Heart right ventricle (tissue), 16 donors: ENCODE data around the gene SESTD1. TPM values are rescaled to one million over a fixed set of nuclear protein-coding genes. Genes with fewer than 3 reads are reported as not detected.

Experiments used
- ATAC-seq, 8 donors: fragments of 200-7000 bp; cut with Tn5 transposase; one replicate each; pipeline ENCODE4 v1.9.1; 2020; ENCODE audit warnings: mild to moderate bottlenecking in 8 of 8, moderate library complexity in 8 of 8, moderate number of reproducible peaks in 1 of 8
- DNase-seq, 2 donors: peaks; one replicate each; pipeline ENCODE4 v3.0.0-alpha.2; 2020
- H3K27ac ChIP-seq, 10 donors: fragments of 200-600 bp; sonication (generic) in 2 of 10; one replicate each; pipeline versions ENCODE4 v1.5.0 to v1.8.0; 2020 to 2022; ENCODE audit warnings: mild to moderate bottlenecking in 3 of 10
- H3K27me3 ChIP-seq, 7 donors: fragments of 200-600 bp; one replicate each; pipeline ENCODE4 v1.8.0; 2021 to 2022; ENCODE audit warnings: mild to moderate bottlenecking in 2 of 7
- H3K36me3 ChIP-seq, 9 donors: fragments of 200-600 bp; sonication (generic) in 1 of 9; one replicate each; pipeline versions ENCODE4 v1.5.0 to v1.8.0; 2020 to 2022; ENCODE audit warnings: mild to moderate bottlenecking in 2 of 9
- H3K4me1 ChIP-seq, 9 donors: fragments of 200-600 bp; sonication (generic) in 1 of 9; one replicate each; pipeline versions ENCODE4 v1.5.0 to v1.8.0; 2020 to 2022; ENCODE audit warnings: mild to moderate bottlenecking in 4 of 9
- H3K4me3 ChIP-seq, 10 donors: fragments of 200-600 bp; sonication (generic) in 2 of 10; one replicate each; pipeline versions ENCODE4 v1.5.0 to v1.8.0; 2020 to 2022; ENCODE audit warnings: mild to moderate bottlenecking in 7 of 10, moderate library complexity in 2 of 10
- H3K9me3 ChIP-seq, 11 donors: fragments of 200-600 bp in 10 of 11; sonication (generic) in 2 of 11; one replicate each; pipeline versions ENCODE4 v1.5.0 to v1.8.0; 2013 to 2022; ENCODE audit warnings: mild to moderate bottlenecking in 2 of 11, control low read depth in 1 of 11, moderate library complexity in 1 of 11
- CTCF ChIP-seq, 9 donors: fragments of 200-600 bp; sonication (generic) in 2 of 9; IDR thresholded peaks; one replicate each; pipeline versions ENCODE4 v1.5.0 to v1.8.0; 2021 to 2022; ENCODE audit warnings: antibody characterized with exemption in 9 of 9, mild to moderate bottlenecking in 5 of 9, moderate library complexity in 1 of 9
- WGBS, 2 donors: extraction: QIAGEN DNeasy Blood & Tissue Kit; methylation state at CpG; one replicate each; pipeline ENCODE4 v1.1.7; 2013; ENCODE audit warnings: inconsistent platforms in 1 of 2; 5-methylcytosine and 5-hydroxymethylcytosine counted together
- intact Hi-C, 10 donors: fragments of 100-400 bp; cut with DNase I; formaldehyde crosslinking; loops; one replicate each; pipeline versions ENCODE4 v1.11.1 to v1.14.2; 2022
- polyA plus RNA-seq, 2 donors: library from polyadenylated mRNA; stranded (reverse); fragments of 200-250 nt; gene quantifications; one replicate each; pipeline ENCODE4 v1.2.3, GENCODE V29; 2013
- total RNA-seq, 10 donors: library from RNA; stranded (reverse); fragmentation: NEBNext Ultra II Directional in 3 of 10; extraction: Animal tissue kit (Norgen Biotek cat#: 25700) in 3 of 10; gene quantifications; one replicate each; pipeline versions ENCODE4 v1.2.1 to v1.2.4, GENCODE V29; 2021 to 2023
- donor health status: Arrhythmogenic right ventricular cardiomyopathy.
- donor health status: ischemic (EF 13 %, LVEDD 7.1; RV severe dilation, severe dysfunction).
- donor health status: healthy with polysubstance abuse.
- donor health status: DM: no; HTN: yes; CAD: no.
- donor health status: DM: no; HTN: no; CAD: no.
- donor health status: ischemic (EF 25% LVEDD 6.9; RV normal size, moderate dysfunction).
- donor health status: ischemic (EF 25% LVEDD 5.7; RV mildly dilated, moderate dysfunction).
- donor health status: healthy.
- donor health status: DM: yes; HTN: yes; CAD: no.
- donor health status: Ischemic cardiomyopathy.
- donor health status: ischemic (EF 35%, LVEDD 5.7; RV mildly dilated, moderate dysfunction).
- donor health status: nonischemic (EF 11% LVEDD 7.7; RV severe dilation, severe dysfunction).
- donor health status: DM: yes; HTN: yes; CAD: no.
- donor health status: PGD.
- donor health status: ischemic (EF 29% LVEDD 5.4; RV normal size, mild dysfunction).
- donor health status: nonischemic (EF 23%, LVEDD 6.1; RV moderate dilation, normal function).

SESTD1 gene
- total and polyA plus RNA-seq, 12 donors, result 6.0 to 41.7 (median 33.5) TPM

GRCh38 chr2:179252423-179252822 lies 12.2 kb downstream of the SESTD1 start:
- no peak overlapping the region for H3K4me3 ChIP-seq
- no peak for TF ChIP-seq CTCF (IDR thresholded peaks at IDR 0.05)
- intact Hi-C loops, result no loop called here

GRCh38 chr2:179251870-179252269 lies 12.8 kb downstream of the SESTD1 start:
- DNase-seq (no peak), ATAC-seq (no peak)
- Histone ChIP-seq H3K4me1 (peaks cover 0 to 51% (median 7%) of the 10 kb centered on the region in 9 donors), H3K4me3 (no peak overlapping the region), H3K9me3 (peaks cover 0 to 19% (median 0%) of the 10 kb centered on the region in 11 donors), H3K36me3 (no peaks in the 10 kb centered on the region), H3K27me3 (no peaks in the 10 kb centered on the region), H3K27ac (no peak overlapping the region)
- TF ChIP-seq CTCF (IDR thresholded peaks at IDR 0.05), result no peak
- intact Hi-C loops, result no loop called here

More at GRCh38 chr2:179252423-179252822, 12.2 kb downstream of the SESTD1 start:
- no peak for ATAC-seq
- H3K27me3 ChIP-seq, result no peaks in the 10 kb centered on the region
- WGBS, 2 donors, result 73 to 80% methylated on average over 2 of the region's 2 CpGs
- DNase-seq, result no peak
- H3K4me1 ChIP-seq, result peaks cover 0 to 48% (median 7%) of the 10 kb centered on the region in 9 donors
- no peaks in the 10 kb centered on the region for H3K36me3 ChIP-seq
- peaks cover 0 to 19% (median 0%) of the 10 kb centered on the region in 11 donors for H3K9me3 ChIP-seq
- H3K27ac ChIP-seq, result no peak overlapping the region

GRCh38 chr2:179250848-179251504 lies 13.7 kb downstream of the SESTD1 start:
- no peaks in the 10 kb centered on the region for H3K27me3 ChIP-seq
- intact Hi-C loops, result no loop called here
- no peak for TF ChIP-seq CTCF (IDR thresholded peaks at IDR 0.05)
- peaks cover 0 to 51% (median 7%) of the 10 kb centered on the region in 9 donors for H3K4me1 ChIP-seq
- no peak overlapping the region for H3K27ac ChIP-seq
- ATAC-seq, result no peak
- no peaks in the 10 kb centered on the region for H3K36me3 ChIP-seq
- WGBS, 2 donors, result 69 to 78% methylated on average over 1 of the region's 1 CpG
- H3K9me3 ChIP-seq, result peaks cover 0 to 17% (median 0%) of the 10 kb centered on the region in 11 donors
- no peak for DNase-seq
- no peak overlapping the region for H3K4me3 ChIP-seq

- 93 to 95% methylated on average over 3 of the region's 3 CpGs for WGBS, 2 donors
- Histone ChIP-seq H3K27ac (no peak overlapping the region), H3K36me3 (no peaks in the 10 kb centered on the region), H3K4me1 (peaks cover 0 to 46% (median 7%) of the 10 kb centered on the region in 9 donors), H3K27me3 (no peaks in the 10 kb centered on the region), H3K4me3 (no peak overlapping the region), H3K9me3 (peaks cover 0 to 12% (median 0%) of the 10 kb centered on the region in 11 donors)
- DNase-seq (no peak), ATAC-seq (no peak)
- TF ChIP-seq CTCF (IDR thresholded peaks at IDR 0.05), result no peak
- intact Hi-C loops, result no loop called here
Observed at GRCh38 chr2:179250095-179250494, 14.5 kb downstream of the SESTD1 start.
